BJ (cell line): ENCODE measurements around the gene AOPEP. TPM values are rescaled to one million over a fixed set of nuclear protein-coding genes. Genes with fewer than 3 reads are reported as not detected.

ENCODE experiments used
- CTCF ChIA-PET: fragments of 350-600 bp; formaldehyde crosslinking; extraction: SDS; loops from one replicate; lab custom pipeline; 2021; ENCODE audit warnings: antibody characterized with exemption, inconsistent platforms; lab: Yijun Ruan, JAX
- POLR2A ChIA-PET: fragments of 300-600 bp; sonication (Branson Sonifier 250); formaldehyde crosslinking; extraction: SDS; loops from one replicate; lab custom pipeline; 2021; ENCODE audit warnings: antibody characterized with exemption; lab: Charles Lee
- DNase-seq: peaks from one replicate; pipeline ENCODE4 v3.0.0-alpha.2; 2011; ENCODE audit warnings: low read depth
- H3K27me3 ChIP-seq: 2 replicates; pipeline ENCODE4 v1.6.0; 2011; ENCODE audit warnings: low read length; ENCODE audit not compliant: control insufficient read depth, insufficient read depth
- H3K36me3 ChIP-seq: 2 replicates; pipeline ENCODE4 v1.5.1; 2011; ENCODE audit warnings: low read length; ENCODE audit not compliant: control insufficient read depth, insufficient read depth
- H3K4me3 ChIP-seq: 2 replicates; pipeline ENCODE4 v1.5.1; 2011; ENCODE audit warnings: low read depth, mild to moderate bottlenecking, control low read depth, low read length
- polyA plus RNA-seq: library from polyadenylated mRNA; depleted of rRNA; stranded (reverse); fragments of >200 nt; gene quantifications from 2 replicates; pipeline ENCODE4 v1.2.3, GENCODE V29; 2011
- TF ChIP-seq, protein P1 (sequence below): IDR thresholded peaks from 2 replicates; pipeline ENCODE4 v1.5.1; 2011; ENCODE audit warnings: low read depth, mild to moderate bottlenecking, control low read depth, inconsistent platforms, low read length, moderate library complexity; ENCODE audit not compliant: insufficient read depth

The AOPEP gene
- polyA plus RNA-seq, 1 experiment, result 52.1 TPM

DNA sequence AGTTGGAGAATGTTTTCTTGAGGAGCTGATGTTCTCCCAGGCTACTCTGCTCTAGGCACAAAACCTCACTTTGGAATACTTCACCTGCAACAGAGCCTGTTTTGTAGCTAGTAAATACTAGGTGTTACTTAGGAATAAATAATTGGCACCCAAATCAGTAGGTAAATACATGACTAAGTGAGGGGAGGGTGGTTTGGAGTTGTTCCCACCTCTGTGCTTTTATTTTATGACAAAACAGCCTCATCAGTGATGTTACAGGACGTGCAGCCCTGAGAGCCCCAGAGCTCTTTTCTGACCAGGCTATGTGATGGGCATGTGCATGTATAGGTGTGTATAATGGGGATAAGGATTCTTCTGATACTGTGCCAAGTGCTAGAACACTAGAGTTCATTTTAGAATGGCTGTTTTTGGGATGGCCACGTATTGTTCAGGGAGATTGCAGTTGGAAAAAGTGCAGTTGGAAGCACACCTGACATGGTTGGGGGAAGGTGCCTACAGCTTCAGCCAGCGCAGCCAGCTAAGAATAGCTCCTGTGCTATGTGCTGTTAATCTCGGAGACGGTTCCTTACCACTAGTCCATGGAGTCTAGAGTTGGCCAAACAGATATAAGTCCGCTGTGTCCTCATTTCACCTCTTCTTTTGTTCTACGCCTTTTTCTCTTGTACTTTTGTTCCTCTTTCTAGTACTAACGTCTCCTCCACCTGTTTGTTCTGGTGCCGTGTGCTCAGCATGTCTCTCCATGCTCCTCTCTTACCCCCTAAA is 306.3 kb downstream of the AOPEP start:
- ChIA-PET POLR2A (no interaction called here), CTCF (no interaction called here)
- Histone ChIP-seq H3K36me3 (peaks cover 9% of the 10 kb centered on the region), H3K27me3 (no peaks in the 10 kb centered on the region), H3K4me3 (no peak overlapping the region)
- TF ChIP-seq, protein P1, sequence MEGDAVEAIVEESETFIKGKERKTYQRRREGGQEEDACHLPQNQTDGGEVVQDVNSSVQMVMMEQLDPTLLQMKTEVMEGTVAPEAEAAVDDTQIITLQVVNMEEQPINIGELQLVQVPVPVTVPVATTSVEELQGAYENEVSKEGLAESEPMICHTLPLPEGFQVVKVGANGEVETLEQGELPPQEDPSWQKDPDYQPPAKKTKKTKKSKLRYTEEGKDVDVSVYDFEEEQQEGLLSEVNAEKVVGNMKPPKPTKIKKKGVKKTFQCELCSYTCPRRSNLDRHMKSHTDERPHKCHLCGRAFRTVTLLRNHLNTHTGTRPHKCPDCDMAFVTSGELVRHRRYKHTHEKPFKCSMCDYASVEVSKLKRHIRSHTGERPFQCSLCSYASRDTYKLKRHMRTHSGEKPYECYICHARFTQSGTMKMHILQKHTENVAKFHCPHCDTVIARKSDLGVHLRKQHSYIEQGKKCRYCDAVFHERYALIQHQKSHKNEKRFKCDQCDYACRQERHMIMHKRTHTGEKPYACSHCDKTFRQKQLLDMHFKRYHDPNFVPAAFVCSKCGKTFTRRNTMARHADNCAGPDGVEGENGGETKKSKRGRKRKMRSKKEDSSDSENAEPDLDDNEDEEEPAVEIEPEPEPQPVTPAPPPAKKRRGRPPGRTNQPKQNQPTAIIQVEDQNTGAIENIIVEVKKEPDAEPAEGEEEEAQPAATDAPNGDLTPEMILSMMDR, result no peak
- no peak for DNase-seq

DNA sequence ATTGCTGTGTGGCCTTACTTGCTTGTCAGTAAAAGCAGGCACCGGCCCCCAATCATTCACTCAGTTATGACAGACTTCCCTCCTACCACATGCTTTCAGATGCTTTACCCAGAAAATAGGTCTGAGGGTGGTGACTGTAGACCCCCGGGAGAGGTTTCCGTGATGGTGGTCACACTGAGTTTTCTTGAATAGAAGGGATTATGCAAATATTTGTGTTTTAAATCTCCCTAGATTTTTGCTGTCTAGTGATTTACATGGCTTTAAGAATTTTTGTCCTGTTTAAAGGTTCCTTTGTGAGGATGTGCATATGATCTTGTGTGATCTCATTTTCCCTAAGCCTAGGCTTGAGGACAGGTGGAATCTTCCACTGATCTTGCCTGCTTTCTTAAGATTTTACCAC is 309.3 kb downstream of the AOPEP start:
- CTCF ChIA-PET, result no interaction called here
- TF ChIP-seq, protein P1, result no peak
- POLR2A ChIA-PET, result no interaction called here
- Histone ChIP-seq H3K4me3 (no peak overlapping the region), H3K36me3 (peaks cover 3% of the 10 kb centered on the region), H3K27me3 (no peaks in the 10 kb centered on the region)
- no peak for DNase-seq

DNA sequence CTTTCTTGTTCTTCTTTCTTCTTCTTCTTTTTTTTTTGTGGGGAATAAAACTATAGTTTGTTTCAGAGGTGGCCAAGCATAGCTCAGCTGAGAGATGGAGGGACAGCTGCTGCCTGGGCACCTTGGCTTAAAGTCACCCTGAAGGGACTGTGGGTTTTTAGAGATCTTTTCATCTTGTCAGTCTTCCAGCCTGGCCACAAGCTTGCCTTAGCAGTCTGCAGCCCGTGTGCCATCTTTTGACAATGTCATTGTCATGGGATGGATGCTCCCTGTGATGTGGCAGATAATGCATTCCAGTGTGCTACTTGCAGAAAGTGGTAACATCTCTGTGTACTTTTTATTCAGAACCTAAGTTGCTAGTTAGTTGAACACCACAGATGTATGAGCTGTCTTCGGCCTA is 310.2 kb downstream of the AOPEP start:
- H3K4me3 ChIP-seq, result no peak overlapping the region
- H3K27me3 ChIP-seq, result no peaks in the 10 kb centered on the region
- H3K36me3 ChIP-seq, result peaks cover 3% of the 10 kb centered on the region
- TF ChIP-seq, protein P1, result no peak
- POLR2A ChIA-PET, result interaction anchor here (0.7 kb wide), 1 partner anchor 202 kb away, joined by 21 read pairs; no protein-coding TSS in a partner anchor
- DNase-seq, result no peak
- CTCF ChIA-PET, result interaction anchor here (1.5 kb wide), 1 partner anchor 11 kb away, joined by 6 read pairs; no protein-coding TSS in a partner anchor

DNA sequence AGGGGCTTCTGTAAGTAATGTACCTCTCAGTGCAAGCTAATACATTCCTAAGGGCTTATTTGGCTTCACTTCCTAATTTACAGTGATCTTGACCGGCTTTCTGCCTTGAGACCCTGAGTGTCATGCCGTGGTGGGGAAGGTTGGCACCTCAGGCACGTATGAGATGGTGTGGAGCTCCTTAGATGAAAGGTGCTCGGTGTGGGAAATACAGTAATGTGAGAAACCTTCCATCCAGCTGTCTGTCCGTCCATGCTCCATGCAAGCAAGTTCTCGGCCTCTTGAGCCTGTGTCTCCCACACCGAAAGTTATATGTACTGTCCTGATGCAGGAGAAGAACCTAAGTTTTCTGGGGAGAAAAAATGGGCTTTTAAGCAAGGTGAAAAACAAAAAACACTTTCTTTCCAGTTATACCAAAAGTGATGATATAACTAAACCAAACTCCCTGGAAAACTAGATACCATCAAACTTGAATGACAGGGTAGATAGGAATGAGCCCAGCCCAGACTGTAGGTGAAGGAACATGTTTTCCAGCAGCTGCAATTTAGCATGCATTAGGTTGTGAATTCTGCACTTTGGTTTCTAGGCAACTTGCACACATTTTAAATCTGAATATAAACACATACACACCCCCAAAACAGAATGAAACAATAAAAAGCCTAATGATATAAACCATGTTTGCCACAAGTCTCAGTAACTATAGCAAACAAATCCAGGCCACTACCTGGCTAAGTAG is 311.5 kb downstream of the AOPEP start:
- POLR2A ChIA-PET, result no interaction called here
- no peak for DNase-seq
- peaks cover 3% of the 10 kb centered on the region for H3K36me3 ChIP-seq

DNA sequence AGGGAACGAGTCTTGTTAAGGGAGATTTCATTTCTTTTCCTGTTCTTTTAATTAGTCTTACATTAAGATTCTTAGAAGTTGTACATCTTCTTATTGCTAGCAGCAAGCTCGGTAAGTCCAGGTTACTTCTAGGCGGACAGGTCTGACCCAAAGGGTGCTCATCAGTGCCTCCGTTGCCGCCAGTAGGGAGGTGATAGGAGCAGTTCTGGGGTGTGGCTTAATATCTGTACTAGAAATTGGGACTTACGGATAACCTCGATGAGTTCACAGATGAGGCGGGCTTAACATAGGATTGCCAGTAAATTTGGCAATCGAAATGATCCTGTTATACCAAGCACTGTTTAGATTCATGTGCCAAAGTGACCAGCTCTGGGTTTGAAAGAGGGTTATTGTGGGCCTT is 312.2 kb downstream of the AOPEP start:
- Histone ChIP-seq H3K27me3 (no peaks in the 10 kb centered on the region), H3K36me3 (peaks cover 3% of the 10 kb centered on the region), H3K4me3 (no peak overlapping the region)
- ChIA-PET CTCF (no interaction called here), POLR2A (no interaction called here)
- TF ChIP-seq, protein P1, result no peak
- no peak for DNase-seq

More for the DNA sequence above, 311.5 kb downstream of the AOPEP start:
- no peaks in the 10 kb centered on the region for H3K27me3 ChIP-seq
- TF ChIP-seq, protein P1, result no peak
- CTCF ChIA-PET, result interaction anchor here (1.5 kb wide), 1 partner anchor 12 kb away, joined by 6 read pairs; no protein-coding TSS in a partner anchor
- no peak overlapping the region for H3K4me3 ChIP-seq
